Measurements from ENCODE around the gene AGXT2. TPM values are rescaled to one million over a fixed set of nuclear protein-coding genes. Genes with fewer than 3 reads are reported as not detected.

The AGXT2 gene
- total RNA-seq, 3 donors from 2014 or later (not counting 1 experiment from before 2014, with no cell fraction given), result not detected

DNA sequence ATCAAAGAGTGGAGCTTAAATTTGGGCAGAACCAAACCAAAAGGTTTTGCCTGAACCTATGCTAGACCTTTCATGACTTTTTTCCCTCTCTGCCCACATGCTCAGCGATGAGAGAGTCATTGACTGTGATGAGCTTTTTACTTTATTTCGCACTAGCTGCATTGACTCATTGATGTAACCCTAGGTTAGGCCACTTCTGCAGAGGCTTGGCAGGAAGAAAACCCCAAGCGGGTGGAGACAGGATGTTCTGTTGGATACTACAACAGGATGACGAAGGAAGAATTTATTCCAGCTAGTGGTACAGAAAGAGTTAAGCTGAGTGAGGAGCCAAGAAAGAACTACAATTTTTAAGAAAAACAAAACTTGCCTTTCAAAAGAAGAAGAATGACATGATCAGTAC is 18.4 kb downstream of the AGXT2 start:
- TF ChIP-seq, protein P1, sequence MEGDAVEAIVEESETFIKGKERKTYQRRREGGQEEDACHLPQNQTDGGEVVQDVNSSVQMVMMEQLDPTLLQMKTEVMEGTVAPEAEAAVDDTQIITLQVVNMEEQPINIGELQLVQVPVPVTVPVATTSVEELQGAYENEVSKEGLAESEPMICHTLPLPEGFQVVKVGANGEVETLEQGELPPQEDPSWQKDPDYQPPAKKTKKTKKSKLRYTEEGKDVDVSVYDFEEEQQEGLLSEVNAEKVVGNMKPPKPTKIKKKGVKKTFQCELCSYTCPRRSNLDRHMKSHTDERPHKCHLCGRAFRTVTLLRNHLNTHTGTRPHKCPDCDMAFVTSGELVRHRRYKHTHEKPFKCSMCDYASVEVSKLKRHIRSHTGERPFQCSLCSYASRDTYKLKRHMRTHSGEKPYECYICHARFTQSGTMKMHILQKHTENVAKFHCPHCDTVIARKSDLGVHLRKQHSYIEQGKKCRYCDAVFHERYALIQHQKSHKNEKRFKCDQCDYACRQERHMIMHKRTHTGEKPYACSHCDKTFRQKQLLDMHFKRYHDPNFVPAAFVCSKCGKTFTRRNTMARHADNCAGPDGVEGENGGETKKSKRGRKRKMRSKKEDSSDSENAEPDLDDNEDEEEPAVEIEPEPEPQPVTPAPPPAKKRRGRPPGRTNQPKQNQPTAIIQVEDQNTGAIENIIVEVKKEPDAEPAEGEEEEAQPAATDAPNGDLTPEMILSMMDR (IDR thresholded peaks at IDR 0.05), result no peak
- H3K4me1 Mint-ChIP-seq, result no peaks in the 10 kb centered on the region
- peaks cover 0 to 12% of the 10 kb centered on the region in 2 donors for H3K27me3 Mint-ChIP-seq (ENCODE audit: low read depth in 2 of 2)
- Histone ChIP-seq H3K4me3 (ENCODE audit: low read length) (no peak overlapping the region), H3K9me3 (ENCODE audit: control insufficient read depth, insufficient read depth, low read length) (no peaks in the 10 kb centered on the region), H3K27me3 (ENCODE audit: control insufficient read depth, insufficient read depth, low read length) (no peaks in the 10 kb centered on the region), H3K36me3 (ENCODE audit: control insufficient read depth, insufficient read depth, low read length) (no peaks in the 10 kb centered on the region), H3K27ac (ENCODE audit: low read length) (no peak overlapping the region), H3K4me1 (ENCODE audit: control insufficient read depth, insufficient read depth, low read length) (no peaks in the 10 kb centered on the region)
- no peaks in the 10 kb centered on the region for H3K9me3 Mint-ChIP-seq
- intact Hi-C loops (cut with micrococcal nuclease), result no loop called here
- 62% methylated on average over 3 of the region's 4 CpGs for WGBS (ENCODE audit: insufficient coverage)
- no peak overlapping the region for H3K27ac Mint-ChIP-seq
- no peak for DNase-seq
- no peaks in the 10 kb centered on the region for H3K36me3 Mint-ChIP-seq
- H3K4me3 Mint-ChIP-seq, result no peak overlapping the region
- no peak for ATAC-seq

DNA sequence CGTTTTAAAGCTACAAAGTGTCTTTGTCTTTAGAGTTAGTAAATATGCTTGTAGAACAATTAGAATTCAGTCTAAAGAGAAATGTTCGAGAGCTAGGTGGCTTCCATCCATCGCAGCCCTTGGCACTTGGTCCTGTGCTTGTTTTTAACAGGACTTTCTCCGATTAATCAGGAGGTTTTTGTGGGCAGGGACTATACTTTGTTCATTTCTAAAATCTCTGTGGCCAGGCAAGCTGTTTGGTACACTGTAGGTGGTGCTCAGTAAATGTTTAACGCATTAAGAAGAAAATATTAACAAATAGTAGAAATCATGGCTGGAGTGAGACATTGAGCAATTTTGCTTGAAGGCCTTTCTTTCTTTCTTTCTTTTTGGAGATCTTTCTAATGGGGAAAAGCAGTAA is 20.8 kb downstream of the AGXT2 start:
- intact Hi-C loops (cut with micrococcal nuclease), result no loop called here
- Histone ChIP-seq H3K36me3 (ENCODE audit: control insufficient read depth, insufficient read depth, low read length) (no peaks in the 10 kb centered on the region), H3K27ac (ENCODE audit: low read length) (no peak overlapping the region), H3K9me3 (ENCODE audit: control insufficient read depth, insufficient read depth, low read length) (no peaks in the 10 kb centered on the region), H3K27me3 (ENCODE audit: control insufficient read depth, insufficient read depth, low read length) (no peaks in the 10 kb centered on the region), H3K4me1 (ENCODE audit: control insufficient read depth, insufficient read depth, low read length) (no peaks in the 10 kb centered on the region), H3K4me3 (ENCODE audit: low read length) (no peak overlapping the region)
- ATAC-seq (no peak), DNase-seq (no peak)
- Mint-ChIP-seq H3K27ac (no peak overlapping the region), H3K9me3 (no peaks in the 10 kb centered on the region), H3K27me3 (ENCODE audit: low read depth in 2 of 2) (peaks cover 0 to 9% of the 10 kb centered on the region in 2 donors), H3K4me3 (no peak overlapping the region), H3K36me3 (no peaks in the 10 kb centered on the region), H3K4me1 (no peaks in the 10 kb centered on the region)
- TF ChIP-seq, protein P1 (IDR thresholded peaks at IDR 0.05), result no peak
- 88% methylated on average over 5 of the region's 5 CpGs for WGBS (ENCODE audit: insufficient coverage)

DNA sequence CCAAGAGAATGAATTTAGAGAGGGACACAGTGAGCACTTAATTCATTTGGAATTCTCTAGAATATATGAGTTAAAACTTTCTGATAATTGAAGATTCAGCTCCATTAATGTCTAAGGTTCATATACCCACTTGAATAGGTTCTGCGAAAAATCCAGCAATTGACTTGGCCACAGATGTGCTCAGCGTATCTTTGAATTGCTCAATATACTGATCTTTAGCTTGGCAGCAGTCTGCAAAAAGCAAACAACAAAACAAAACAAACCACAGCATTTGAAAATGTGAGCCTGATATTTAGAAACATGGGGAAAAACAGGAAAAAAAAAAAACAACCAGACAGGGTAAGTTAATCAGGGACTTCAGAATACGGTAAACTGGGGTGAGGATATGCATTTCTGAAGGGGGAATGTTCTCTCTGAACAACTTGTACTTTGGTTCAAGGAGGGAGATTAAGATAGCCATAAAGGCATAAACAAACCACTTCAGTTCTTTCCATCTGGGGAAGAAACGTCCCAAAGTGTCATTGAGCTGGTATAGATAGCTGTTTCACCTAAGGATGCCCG is 21.4 kb downstream of the AGXT2 start:
- H3K4me1 ChIP-seq (ENCODE audit: control insufficient read depth, insufficient read depth, low read length), result no peaks in the 10 kb centered on the region
- H3K36me3 ChIP-seq (ENCODE audit: control insufficient read depth, insufficient read depth, low read length), result no peaks in the 10 kb centered on the region
- H3K27ac Mint-ChIP-seq, result no peak overlapping the region
- no peak overlapping the region for H3K4me3 ChIP-seq (ENCODE audit: low read length)
- no peak overlapping the region for H3K27ac ChIP-seq (ENCODE audit: low read length)
- no peak overlapping the region for H3K4me3 Mint-ChIP-seq
- H3K27me3 Mint-ChIP-seq (ENCODE audit: low read depth in 2 of 2), result peaks cover 0 to 8% of the 10 kb centered on the region in 2 donors
- H3K9me3 Mint-ChIP-seq, result no peaks in the 10 kb centered on the region
- ATAC-seq (no peak), DNase-seq (no peak)
- no peaks in the 10 kb centered on the region for H3K4me1 Mint-ChIP-seq
- 98% methylated on average over 3 of the region's 5 CpGs for WGBS (ENCODE audit: insufficient coverage)
- H3K9me3 ChIP-seq (ENCODE audit: control insufficient read depth, insufficient read depth, low read length), result no peaks in the 10 kb centered on the region
- H3K36me3 Mint-ChIP-seq, result no peaks in the 10 kb centered on the region
- H3K27me3 ChIP-seq (ENCODE audit: control insufficient read depth, insufficient read depth, low read length), result no peaks in the 10 kb centered on the region
- TF ChIP-seq, protein P1 (IDR thresholded peaks at IDR 0.05), result no peak
- intact Hi-C loops (cut with micrococcal nuclease), result no loop called here

GRCh38 chr5:35024911-35025510 is 22.7 kb downstream of the AGXT2 start:
- Histone ChIP-seq H3K27me3 (ENCODE audit: control insufficient read depth, insufficient read depth, low read length) (no peaks in the 10 kb centered on the region), H3K36me3 (ENCODE audit: control insufficient read depth, insufficient read depth, low read length) (no peaks in the 10 kb centered on the region), H3K4me1 (ENCODE audit: control insufficient read depth, insufficient read depth, low read length) (no peaks in the 10 kb centered on the region), H3K27ac (ENCODE audit: low read length) (no peak overlapping the region), H3K4me3 (ENCODE audit: low read length) (no peak overlapping the region), H3K9me3 (ENCODE audit: control insufficient read depth, insufficient read depth, low read length) (no peaks in the 10 kb centered on the region)
- no peak for ATAC-seq
- Mint-ChIP-seq H3K27ac (no peak overlapping the region), H3K4me1 (no peaks in the 10 kb centered on the region), H3K4me3 (no peak overlapping the region), H3K36me3 (no peaks in the 10 kb centered on the region), H3K9me3 (no peaks in the 10 kb centered on the region), H3K27me3 (ENCODE audit: low read depth in 2 of 2) (peaks cover 0 to 5% of the 10 kb centered on the region in 2 donors)
- 94% methylated on average over 9 of the region's 10 CpGs for WGBS (ENCODE audit: insufficient coverage)
- intact Hi-C loops (cut with micrococcal nuclease), result no loop called here
- no peak for DNase-seq
- TF ChIP-seq, protein P1 (IDR thresholded peaks at IDR 0.05), result no peak
